SK-N-SH (cell line): ENCODE data around the gene IFNL2. TPM values are rescaled to one million over a fixed set of nuclear protein-coding genes. Genes with fewer than 3 reads are reported as not detected.

Experiments
- CTCF ChIA-PET: fragments of 300-600, 350-600 bp; formaldehyde crosslinking; extraction: SDS; loops from one replicate; lab custom pipeline; 2021; lab: Yijun Ruan, JAX
- POLR2A ChIA-PET: fragments of 350-600 bp; sonication (Branson Sonifier 250); formaldehyde crosslinking; extraction: SDS; loops from one replicate; lab custom pipeline; 2020; ENCODE audit warnings: antibody characterized with exemption, inconsistent platforms; lab: Yijun Ruan, JAX
- DNase-seq: peaks from one replicate; pipeline ENCODE4 v3.0.0; 2012
- H2AFZ ChIP-seq: fragments of 200-600 bp; sonication (generic); 2 replicates; pipeline ENCODE4 v1.8.1; 2016; ENCODE audit warnings: antibody characterized with exemption, mild to moderate bottlenecking, low read depth
- H3F3A ChIP-seq: fragments of 200-600 bp; sonication (generic); replicated peaks from 2 replicates; pipeline ENCODE3; 2016; ENCODE audit warnings: antibody characterized with exemption, mild to moderate bottlenecking; ENCODE audit not compliant: insufficient read depth
- H3K27ac ChIP-seq, 2 experiments: fragments of 200-500 bp in 1 of 2; fragments of 200-600 bp in 1 of 2; sonication (Bioruptor generic) in 1 of 2; sonication (generic), shearing (Covaris generic) in 1 of 2; 2 replicates each; pipeline versions ENCODE4 v1.5.1 to v1.6.1; 2014 to 2016; ENCODE audit warnings: low read depth in 2 of 2, inconsistent platforms in 1 of 2, low read length in 1 of 2, mild to moderate bottlenecking in 1 of 2, mixed read lengths in 1 of 2
- H3K27me3 ChIP-seq: fragments of 200-600 bp; sonication (generic), shearing (Covaris generic); 2 replicates; pipeline ENCODE4 v1.6.1; 2016; ENCODE audit warnings: mixed run types; ENCODE audit not compliant: insufficient read depth
- H3K36me3 ChIP-seq, 2 experiments: fragments of 200-500 bp in 1 of 2; fragments of 200-600 bp in 1 of 2; sonication (Bioruptor generic) in 1 of 2; sonication (generic) in 1 of 2; replicated peaks in 1 of 2; 2 replicates each; pipeline versions ENCODE3 to v1.5.1; 2014 to 2016; ENCODE audit warnings: low read length in 1 of 2, mild to moderate bottlenecking in 1 of 2; ENCODE audit not compliant: insufficient read depth in 2 of 2, control insufficient read depth in 1 of 2
- H3K4me1 ChIP-seq, 2 experiments: fragments of 200-500 bp in 1 of 2; fragments of 200-600 bp in 1 of 2; sonication (Bioruptor generic) in 1 of 2; sonication (generic), shearing (Covaris generic) in 1 of 2; 2 replicates each; pipeline versions ENCODE4 v1.5.1 to v1.6.1; 2014 to 2016; ENCODE audit warnings: low read depth in 1 of 2, low read length in 1 of 2, mixed run types in 1 of 2; ENCODE audit not compliant: insufficient read depth in 2 of 2, control insufficient read depth in 1 of 2
- H3K4me2 ChIP-seq: fragments of 200-600 bp; sonication (generic), shearing (Covaris generic); 2 replicates; pipeline ENCODE4 v1.6.1; 2017; ENCODE audit warnings: mixed run types
- H3K4me3 ChIP-seq, 2 experiments: fragments of 200-500 bp in 1 of 2; fragments of 200-600 bp in 1 of 2; sonication (Bioruptor generic) in 1 of 2; sonication (generic), shearing (Covaris generic) in 1 of 2; 2 replicates each; pipeline versions ENCODE4 v1.5.1 to v1.8.1; 2014 to 2016; ENCODE audit warnings: low read depth in 2 of 2, inconsistent platforms in 1 of 2, low read length in 1 of 2, mild to moderate bottlenecking in 1 of 2, mixed read lengths in 1 of 2, moderate library complexity in 1 of 2
- H3K79me2 ChIP-seq: fragments of 200-600 bp; sonication (generic); 2 replicates; pipeline ENCODE4 v1.8.1; 2017; ENCODE audit warnings: mild to moderate bottlenecking; ENCODE audit not compliant: insufficient read depth
- H3K9ac ChIP-seq: fragments of 200-600 bp; sonication (generic); 2 replicates; pipeline ENCODE4 v1.6.1; 2017; ENCODE audit warnings: mixed run types
- H3K9me2 ChIP-seq: fragments of 200-600 bp; sonication (generic); 2 replicates; pipeline ENCODE4 v1.6.1; 2017; ENCODE audit warnings: mixed run types
- H3K9me3 ChIP-seq: fragments of 200-600 bp; sonication (generic); 2 replicates; pipeline ENCODE4 v1.6.1; 2017; ENCODE audit warnings: mixed run types, mild to moderate bottlenecking, moderate library complexity
- H4K20me1 ChIP-seq: fragments of 200-600 bp; sonication (generic); 2 replicates; pipeline ENCODE4 v1.6.1; 2017; ENCODE audit warnings: mild to moderate bottlenecking, mixed run types; ENCODE audit not compliant: insufficient read depth
- ELF1 ChIP-seq: IDR thresholded peaks from 2 replicates; pipeline ENCODE4 v1.4.0; 2012
- EP300 ChIP-seq, 2 experiments: IDR thresholded peaks; 2 replicates each; pipeline versions ENCODE4 v1.4.0 to v1.6.1; 2012; ENCODE audit warnings: borderline replicate concordance in 1 of 2, low read depth in 1 of 2, low read length in 1 of 2
- EZH2phosphoT487 ChIP-seq: fragments of 200-600 bp; sonication (generic); IDR thresholded peaks from 2 replicates; pipeline ENCODE4 v1.6.1; 2017; ENCODE audit warnings: low read depth, mixed run types, mild to moderate bottlenecking, antibody characterized with exemption, moderate library complexity, borderline replicate concordance
- FOXM1 ChIP-seq: IDR thresholded peaks from 2 replicates; pipeline ENCODE4 v1.4.0; 2012; ENCODE audit warnings: low read depth, mild to moderate bottlenecking
- GABPA ChIP-seq: IDR thresholded peaks from 2 replicates; pipeline ENCODE4 v1.4.0; 2012; ENCODE audit warnings: low read depth, mild to moderate bottlenecking
- GATA2 ChIP-seq: sonication (generic); formaldehyde crosslinking; IDR thresholded peaks from 2 replicates; pipeline ENCODE4 v1.5.0; 2020; ENCODE audit warnings: mild to moderate bottlenecking, missing genetic modification reagents
- MAX ChIP-seq: IDR thresholded peaks from 2 replicates; pipeline ENCODE4 v1.4.0; 2012; ENCODE audit warnings: low read depth
- MEF2A ChIP-seq: IDR thresholded peaks from 2 replicates; pipeline ENCODE4 v1.4.0; 2012; ENCODE audit warnings: low read depth, borderline replicate concordance
- MXI1 ChIP-seq: IDR thresholded peaks from 2 replicates; pipeline ENCODE4 v1.6.1; 2012; ENCODE audit warnings: mild to moderate bottlenecking, low read depth, low read length, improper control_type of control experiment
- NRF1 ChIP-seq: IDR thresholded peaks from 2 replicates; pipeline ENCODE4 v1.6.1; 2012; ENCODE audit warnings: low read depth, mild to moderate bottlenecking, low read length
- RAD21 ChIP-seq: IDR thresholded peaks from 2 replicates; pipeline ENCODE4 v1.6.1; 2012; ENCODE audit warnings: mild to moderate bottlenecking, low read length
- REST ChIP-seq: IDR thresholded peaks from 2 replicates; pipeline ENCODE4 v1.6.1; 2012; ENCODE audit warnings: mild to moderate bottlenecking, low read depth, low read length, moderate library complexity
- SIN3A ChIP-seq: IDR thresholded peaks from 2 replicates; pipeline ENCODE4 v1.6.1; 2012; ENCODE audit warnings: low read depth, mild to moderate bottlenecking, low read length, moderate library complexity, borderline replicate concordance
- TCF12 ChIP-seq: IDR thresholded peaks from 2 replicates; pipeline ENCODE4 v1.4.0; 2012
- WGBS: methylation state at CpG from one replicate; pipeline ENCODE4 v1.1.6; 2017; ENCODE audit warnings: low lambda C conversion rate; 5-methylcytosine and 5-hydroxymethylcytosine counted together
- polyA plus RNA-seq, 3 experiments: library from polyadenylated mRNA; depleted of rRNA; stranded (reverse); fragments of >200 nt; gene quantifications; 2 replicates each; pipeline ENCODE4 v1.2.3, GENCODE V29; 2012
- TF ChIP-seq, protein P1 (sequence below): fragments of 150-350 bp; IDR thresholded peaks from 2 replicates; pipeline ENCODE4 v1.6.1; 2016; ENCODE audit warnings: mild to moderate bottlenecking, low read depth, low read length
- TF ChIP-seq, protein P2 (sequence below): IDR thresholded peaks from 2 replicates; pipeline ENCODE4 v1.4.0; 2012; ENCODE audit warnings: low read depth, borderline replicate concordance
- TF ChIP-seq, protein P3 (sequence below): IDR thresholded peaks from 2 replicates; pipeline ENCODE4 v1.4.0; 2012; ENCODE audit warnings: low read depth, borderline replicate concordance

The IFNL2 gene
- polyA plus RNA-seq, 1 of the 3 experiments (the other 2 are of a cell fraction), result not detected

GRCh38 chr19:39263912-39264305 is 4.3 kb upstream of the IFNL2 start:
- peaks cover 10% of the 10 kb centered on the region; the same call in 1 of the 2 replicates for H3K27me3 ChIP-seq
- H3K9ac ChIP-seq, result no peak overlapping the region
- TF ChIP-seq MAX, result no peak
- no peak for TF ChIP-seq REST
- TF ChIP-seq MXI1, result no peak
- H3K4me1 ChIP-seq, result no peaks in the 10 kb centered on the region
- no peaks in the 10 kb centered on the region for H3F3A ChIP-seq
- H2AFZ ChIP-seq, result no peak overlapping the region
- H3K4me3 ChIP-seq, result no peak overlapping the region
- no peak overlapping the region for H3K27ac ChIP-seq
- no peaks in the 10 kb centered on the region for H3K36me3 ChIP-seq
- H3K4me2 ChIP-seq, result no peak overlapping the region
- ChIA-PET CTCF (no interaction called here), POLR2A (no interaction called here)
- H3K79me2 ChIP-seq, result no peaks in the 10 kb centered on the region
- no peaks in the 10 kb centered on the region for H3K9me3 ChIP-seq
- H4K20me1 ChIP-seq, result no peaks in the 10 kb centered on the region
- no peaks in the 10 kb centered on the region for H3K9me2 ChIP-seq
- DNase-seq, result no peak
- 35% methylated on average over 14 of the region's 17 CpGs for WGBS

DNA sequence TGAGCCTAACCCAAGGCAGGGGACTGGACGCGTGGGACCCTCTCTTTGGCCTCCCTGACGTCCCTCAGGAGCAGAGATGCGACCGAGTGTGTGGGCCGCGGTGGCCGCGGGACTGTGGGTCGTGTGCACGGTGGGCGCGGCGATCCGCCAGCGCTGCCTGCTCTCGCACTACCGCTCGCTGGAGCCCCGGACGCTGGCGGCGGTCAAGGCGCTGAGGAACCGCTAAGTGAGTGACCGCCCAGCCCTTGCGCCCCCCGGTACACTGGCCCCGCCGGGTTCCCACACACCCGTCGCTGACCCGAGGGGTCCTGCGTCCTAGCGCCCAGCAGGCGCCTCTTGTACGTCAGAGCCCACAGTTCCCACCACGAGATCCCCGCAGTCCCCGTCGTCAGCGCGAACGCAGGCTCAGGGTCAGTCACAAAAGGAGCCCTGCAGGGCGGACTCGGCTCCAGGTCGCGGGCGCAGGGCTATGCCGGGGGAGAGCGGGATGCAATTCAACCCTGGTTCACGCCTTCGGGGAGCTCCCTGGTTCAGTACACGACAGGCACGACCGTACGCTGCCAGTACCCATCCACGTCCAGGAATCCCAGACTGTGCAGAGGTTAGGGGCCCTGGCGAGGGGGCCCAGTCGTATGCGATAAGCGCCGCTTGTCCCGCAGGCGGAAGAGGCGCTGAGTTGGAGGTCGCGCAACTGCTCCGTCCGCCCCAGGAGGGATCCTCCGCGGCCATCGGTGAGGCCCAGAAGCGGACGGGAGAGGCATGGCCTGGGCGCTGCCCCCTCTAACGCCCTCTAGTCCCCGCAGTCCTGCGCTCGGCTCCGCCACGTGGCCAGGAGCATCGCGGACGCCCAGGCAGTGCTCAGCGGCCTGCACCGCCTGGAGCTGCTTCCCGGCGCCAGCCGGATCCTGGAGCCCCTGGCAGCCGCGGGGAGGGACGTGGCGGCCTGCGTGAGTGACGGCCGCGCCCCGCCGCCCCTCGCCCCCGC is 3.6 kb upstream of the IFNL2 start:
- no peaks in the 10 kb centered on the region for H3K9me3 ChIP-seq
- no peaks in the 10 kb centered on the region for H4K20me1 ChIP-seq
- no peak for DNase-seq
- H3K4me3 ChIP-seq, result no peak overlapping the region
- no peak overlapping the region for H2AFZ ChIP-seq
- WGBS, result 81% methylated on average over 76 of the region's 102 CpGs
- H3K27ac ChIP-seq, result no peak overlapping the region
- H3K9ac ChIP-seq, result no peak overlapping the region
- H3F3A ChIP-seq, result no peaks in the 10 kb centered on the region
- H3K4me1 ChIP-seq, result no peaks in the 10 kb centered on the region
- ChIA-PET CTCF (no interaction called here), POLR2A (no interaction called here)
- H3K9me2 ChIP-seq, result no peaks in the 10 kb centered on the region
- no peaks in the 10 kb centered on the region for H3K79me2 ChIP-seq
- H3K36me3 ChIP-seq, result no peaks in the 10 kb centered on the region
- peaks cover 10% of the 10 kb centered on the region; the same call in 1 of the 2 replicates for H3K27me3 ChIP-seq
- H3K4me2 ChIP-seq, result no peak overlapping the region
- TF ChIP-seq RAD21 (no peak), SIN3A (no peak), EP300 (IDR thresholded peaks at IDR 0.05; ENCODE audit: borderline replicate concordance in 1 of 2, low read depth in 1 of 2, low read length in 1 of 2) (no peak), FOXM1 (no peak), NRF1 (no peak), GABPA (no peak), ELF1 (no peak), GATA2 (CRISPR knock-in tag) (no peak), EZH2phosphoT487 (no peak), MEF2A (no peak), TCF12 (no peak), MAX (no peak)
- TF ChIP-seq, protein P1, sequence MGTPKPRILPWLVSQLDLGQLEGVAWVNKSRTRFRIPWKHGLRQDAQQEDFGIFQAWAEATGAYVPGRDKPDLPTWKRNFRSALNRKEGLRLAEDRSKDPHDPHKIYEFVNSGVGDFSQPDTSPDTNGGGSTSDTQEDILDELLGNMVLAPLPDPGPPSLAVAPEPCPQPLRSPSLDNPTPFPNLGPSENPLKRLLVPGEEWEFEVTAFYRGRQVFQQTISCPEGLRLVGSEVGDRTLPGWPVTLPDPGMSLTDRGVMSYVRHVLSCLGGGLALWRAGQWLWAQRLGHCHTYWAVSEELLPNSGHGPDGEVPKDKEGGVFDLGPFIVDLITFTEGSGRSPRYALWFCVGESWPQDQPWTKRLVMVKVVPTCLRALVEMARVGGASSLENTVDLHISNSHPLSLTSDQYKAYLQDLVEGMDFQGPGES, result no peak
- TF ChIP-seq, protein P2, sequence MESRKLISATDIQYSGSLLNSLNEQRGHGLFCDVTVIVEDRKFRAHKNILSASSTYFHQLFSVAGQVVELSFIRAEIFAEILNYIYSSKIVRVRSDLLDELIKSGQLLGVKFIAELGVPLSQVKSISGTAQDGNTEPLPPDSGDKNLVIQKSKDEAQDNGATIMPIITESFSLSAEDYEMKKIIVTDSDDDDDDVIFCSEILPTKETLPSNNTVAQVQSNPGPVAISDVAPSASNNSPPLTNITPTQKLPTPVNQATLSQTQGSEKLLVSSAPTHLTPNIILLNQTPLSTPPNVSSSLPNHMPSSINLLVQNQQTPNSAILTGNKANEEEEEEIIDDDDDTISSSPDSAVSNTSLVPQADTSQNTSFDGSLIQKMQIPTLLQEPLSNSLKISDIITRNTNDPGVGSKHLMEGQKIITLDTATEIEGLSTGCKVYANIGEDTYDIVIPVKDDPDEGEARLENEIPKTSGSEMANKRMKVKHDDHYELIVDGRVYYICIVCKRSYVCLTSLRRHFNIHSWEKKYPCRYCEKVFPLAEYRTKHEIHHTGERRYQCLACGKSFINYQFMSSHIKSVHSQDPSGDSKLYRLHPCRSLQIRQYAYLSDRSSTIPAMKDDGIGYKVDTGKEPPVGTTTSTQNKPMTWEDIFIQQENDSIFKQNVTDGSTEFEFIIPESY, result no peak
- TF ChIP-seq, protein P3, sequence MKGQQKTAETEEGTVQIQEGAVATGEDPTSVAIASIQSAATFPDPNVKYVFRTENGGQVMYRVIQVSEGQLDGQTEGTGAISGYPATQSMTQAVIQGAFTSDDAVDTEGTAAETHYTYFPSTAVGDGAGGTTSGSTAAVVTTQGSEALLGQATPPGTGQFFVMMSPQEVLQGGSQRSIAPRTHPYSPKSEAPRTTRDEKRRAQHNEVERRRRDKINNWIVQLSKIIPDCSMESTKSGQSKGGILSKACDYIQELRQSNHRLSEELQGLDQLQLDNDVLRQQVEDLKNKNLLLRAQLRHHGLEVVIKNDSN, result no peak
